ENCODE measurements around the gene ARL8A. TPM values are rescaled to one million over a fixed set of nuclear protein-coding genes. Genes with fewer than 3 reads are reported as not detected.
A peak's percentile ranks its signal among the peaks of the same experiment; 100 is the strongest.

Gene ARL8A
- total RNA-seq, 2 donors from 2014 or later = 55.6 to 79.8 TPM

GRCh38 chr1:202104073-202104472 lies 40.5 kb downstream of the ARL8A start:
- DNase-seq = no peak
- ATAC-seq = no peak
- intact Hi-C loops (cut with DNase I) = no loop called here

GRCh38 chr1:202101184-202101583 lies 43.4 kb downstream of the ARL8A start:
- ATAC-seq (no peak), DNase-seq (no peak)
- intact Hi-C loops (cut with DNase I) = no loop called here

- DNase-seq = no peak
- no peak for ATAC-seq
Observed at GRCh38 chr1:202093858-202094257, 50.7 kb downstream of the ARL8A start.

GRCh38 chr1:202090994-202091393 lies 53.5 kb downstream of the ARL8A start:
- intact Hi-C loops (cut with DNase I) = no loop called here
- DNase-seq (no peak), ATAC-seq (no peak)

More at GRCh38 chr1:202093858-202094257, 50.7 kb downstream of the ARL8A start:
- intact Hi-C loops (cut with DNase I) = no loop called here

GRCh38 chr1:202088206-202088605 lies 56.3 kb downstream of the ARL8A start:
- intact Hi-C loops (cut with DNase I) = no loop called here
- DNase-seq (no peak), ATAC-seq (no peak)

GRCh38 chr1:202086579-202087350 lies 57.8 kb downstream of the ARL8A start:
- intact Hi-C loops (cut with DNase I) = no loop called here
- ATAC-seq = peak; percentile 24 to 50
- DNase-seq = no peak

GRCh38 chr1:202085682-202086373 lies 58.7 kb downstream of the ARL8A start:
- ATAC-seq = peak; percentile 69 to 75
- intact Hi-C loops (cut with DNase I) = no loop called here
- DNase-seq = peak; percentile 33

- DNase-seq (no peak), ATAC-seq (peak in 1 of 2 donors; percentile 36)
- intact Hi-C loops (cut with DNase I) = no loop called here
Observed at GRCh38 chr1:202084791-202085681, 59.5 kb downstream of the ARL8A start.

Other genes with a start within 250 kb of the ARL8A start
- gene LMOD1, start 198.2 kb downstream of the ARL8A start, total RNA-seq = 10 to 100 TPM; 21.3 to 36.2 TPM
- 10 to 100 TPM; 64.7 to 94.4 TPM for gene TIMM17A, start 189.2 kb downstream of the ARL8A start, total RNA-seq
- 10 to 100 TPM; 22.6 to 25.2 TPM for gene RNPEP, start 162.1 kb downstream of the ARL8A start, total RNA-seq
- 1 to 10 TPM in 1 of 2 donors, under 1 TPM in 1; 0.59 to 8.5 TPM for gene ELF3, start 134.2 kb downstream of the ARL8A start, total RNA-seq
- gene GPR37L1, start 21.8 kb downstream of the ARL8A start, total RNA-seq = under 1 TPM; 0.05 to 0.21 TPM
- 1 to 10 TPM; 1.3 to 1.9 TPM for gene PTPN7, start 15.9 kb upstream of the ARL8A start, total RNA-seq
- 1 to 10 TPM; 6.0 to 6.1 TPM for gene LGR6, start 49.1 kb upstream of the ARL8A start, total RNA-seq
- 10 to 100 TPM in 1 of 2 donors, 1 to 10 TPM in 1; 6.1 to 10.2 TPM for gene UBE2T, start 197.2 kb upstream of the ARL8A start, total RNA-seq
- 100 to 1,000 TPM; 416 to 465 TPM for gene PPP1R12B, start 204.0 kb upstream of the ARL8A start, total RNA-seq